EL (cell line): Measurements from ENCODE around the gene PLD1.
"Not testable (repeated sequence)": the region's sequence is repeated elsewhere in the genome, so short reads cannot be mapped to it uniquely, and the experiment has no call there.

Experiments used
- DNase-seq: peaks from one replicate; pipeline ENCODE4 v3.0.0-alpha.2; 2016

PLD1 gene

DNA sequence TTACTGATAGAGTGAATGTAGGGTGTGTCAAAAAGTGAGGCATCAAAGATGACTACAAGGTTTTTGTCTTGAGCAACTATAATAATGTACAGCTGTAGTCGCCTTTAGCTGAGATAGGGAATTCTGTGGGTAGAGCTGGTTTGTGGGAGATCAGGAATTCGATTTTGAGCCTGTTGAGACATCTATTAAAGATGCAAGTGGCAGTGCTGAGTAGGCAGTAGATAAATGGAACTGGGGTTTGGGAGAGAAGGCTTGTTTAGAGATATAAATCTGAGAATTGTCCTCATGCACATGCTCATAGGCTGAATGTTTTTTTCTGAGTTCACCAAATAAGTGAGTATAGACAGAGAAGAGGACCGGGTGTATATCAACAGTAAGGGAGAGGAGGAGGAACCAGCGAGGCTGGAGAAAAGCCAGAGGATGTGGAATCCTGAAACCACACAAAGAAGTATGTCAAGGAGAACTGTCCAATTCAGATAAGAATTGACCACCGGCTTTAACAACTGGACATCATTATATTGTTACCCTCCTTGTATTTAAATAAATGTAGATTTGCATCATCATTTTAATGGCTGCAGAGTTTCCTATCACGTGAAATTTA, 204.0 kb downstream of the PLD1 start:
- DNase-seq = no peak

DNA sequence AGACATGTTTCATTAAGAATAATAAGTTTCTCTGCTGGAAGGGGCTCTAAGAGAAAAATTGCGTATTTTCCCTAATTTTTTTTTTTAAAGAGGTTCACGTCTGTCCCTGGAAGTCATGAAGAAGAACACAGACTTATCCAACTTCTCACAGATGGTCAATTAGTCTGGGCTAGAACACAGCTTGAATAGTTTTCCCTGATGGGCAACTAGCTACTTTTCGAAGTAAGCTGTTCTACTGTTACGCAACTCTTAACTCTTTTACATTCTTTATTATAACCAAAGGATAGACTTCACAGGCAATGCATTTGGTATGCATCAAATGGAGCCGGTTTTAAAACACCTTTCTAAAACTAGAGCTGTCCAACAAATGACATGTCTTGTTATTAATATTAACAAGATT, 205.9 kb downstream of the PLD1 start:
- DNase-seq = no peak

DNA sequence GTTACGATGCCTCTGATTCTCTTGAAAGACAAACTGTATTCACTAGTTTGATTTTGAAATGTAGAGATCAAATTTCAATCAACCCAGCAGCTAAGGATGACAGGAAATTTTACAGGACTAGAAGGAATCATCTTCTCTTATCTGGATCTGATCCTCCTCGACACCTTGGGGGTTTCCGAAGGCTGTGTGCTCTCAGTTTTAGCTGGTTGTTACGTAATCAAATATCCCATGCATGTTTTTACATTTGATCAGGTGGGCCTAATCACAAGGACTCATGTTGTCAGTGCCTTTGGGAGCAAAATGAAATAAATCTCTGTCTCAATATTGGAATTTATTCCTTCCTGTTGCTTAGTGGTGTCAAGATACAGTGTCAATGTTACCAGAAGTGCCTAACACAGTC, 208.2 kb downstream of the PLD1 start:
- DNase-seq = no peak

DNA sequence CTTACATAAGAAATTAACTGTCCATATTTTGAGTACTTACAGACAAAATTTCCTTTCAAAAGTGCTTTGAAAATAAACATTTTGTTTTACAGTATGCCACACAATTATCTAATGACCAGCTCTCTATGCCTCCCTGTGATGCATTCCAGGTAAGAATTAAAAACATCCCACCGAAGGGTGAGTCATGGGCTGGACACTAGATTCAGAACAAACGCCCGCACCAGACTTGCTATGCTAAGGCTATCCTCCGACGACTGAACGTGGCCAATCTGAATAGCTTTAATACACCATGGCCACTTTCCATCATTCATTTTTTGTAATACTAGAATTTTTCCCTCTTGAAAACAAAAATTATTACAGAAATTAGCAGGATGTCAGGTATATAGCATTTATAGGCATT, 210.3 kb downstream of the PLD1 start:
- DNase-seq = no peak

DNA sequence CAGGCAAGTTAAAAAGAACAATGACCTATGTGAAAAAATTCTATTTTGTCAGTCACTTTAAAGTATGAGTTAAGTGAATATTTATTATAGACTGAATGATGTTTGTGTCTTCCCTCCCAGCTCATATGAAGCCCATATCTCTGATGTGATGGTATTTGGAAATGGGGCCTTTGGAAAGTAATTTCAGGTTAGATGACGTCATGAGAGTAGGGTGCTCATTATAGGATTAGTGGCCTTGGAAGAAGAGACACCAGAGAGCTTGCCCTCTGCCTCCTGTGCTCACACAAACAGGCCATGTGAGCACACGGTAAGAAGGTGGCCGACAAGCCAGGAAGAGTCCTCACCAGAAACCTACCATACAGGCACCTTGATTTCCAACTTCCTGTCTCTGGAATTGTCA, 211.3 kb downstream of the PLD1 start:
- DNase-seq = no peak

DNA sequence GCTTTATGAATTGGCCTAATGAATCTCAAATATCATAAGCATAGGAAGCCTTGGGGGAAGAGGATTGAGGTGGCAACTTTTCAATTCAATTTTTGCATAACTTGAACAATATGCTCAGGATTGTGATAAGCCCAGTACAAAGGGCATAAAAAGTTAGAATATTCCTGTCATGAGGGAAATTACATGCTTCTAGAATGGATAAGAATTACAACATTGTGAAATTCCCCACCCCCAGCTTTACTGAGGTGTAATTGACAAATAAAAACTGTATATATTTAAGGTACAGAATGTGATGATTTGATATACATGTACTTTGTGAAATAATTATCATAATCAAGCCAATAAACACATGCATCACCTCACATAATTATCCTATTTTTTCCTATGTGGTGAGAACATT, 217.5 kb downstream of the PLD1 start:
- DNase-seq = no peak

DNA sequence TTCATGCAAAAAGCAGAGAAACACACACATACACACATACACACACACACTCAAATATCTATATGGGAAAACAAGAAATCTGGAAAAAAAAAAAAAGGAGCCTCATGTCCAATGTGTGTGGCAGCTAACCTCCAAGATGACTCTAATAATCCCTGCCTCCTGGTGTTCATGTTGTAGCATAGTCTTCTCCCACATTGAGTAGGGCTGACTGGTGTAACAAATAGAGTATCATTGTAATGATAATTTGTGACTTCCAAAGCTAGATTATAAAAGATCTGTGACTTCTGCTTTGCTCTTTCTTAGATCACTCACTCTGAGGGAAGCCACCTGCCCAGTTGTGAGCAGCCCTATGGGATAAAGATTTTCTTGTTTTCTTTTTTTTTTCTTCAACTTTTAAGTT, 219.2 kb downstream of the PLD1 start:
- DNase-seq = no peak

DNA sequence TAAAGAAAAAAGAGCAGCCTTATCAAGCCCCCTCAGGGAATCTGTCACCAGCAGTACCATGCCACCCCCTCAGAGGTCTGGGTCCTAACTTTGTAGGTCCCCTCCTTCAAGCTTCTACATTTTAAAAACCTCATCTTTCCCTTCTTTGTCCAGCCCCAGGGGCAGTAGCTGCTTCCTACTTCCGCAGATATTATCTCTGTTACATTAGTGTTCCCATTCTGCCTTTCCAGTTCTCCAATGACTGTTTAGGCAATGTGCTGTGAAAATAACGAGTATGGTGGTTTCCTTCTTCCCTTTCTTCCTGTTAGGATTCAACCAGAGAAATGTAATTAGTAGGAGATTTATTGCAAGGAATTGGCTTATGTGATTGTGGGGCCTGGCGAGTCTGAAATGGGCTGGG, 224.0 kb downstream of the PLD1 start:
- DNase-seq = no peak

DNA sequence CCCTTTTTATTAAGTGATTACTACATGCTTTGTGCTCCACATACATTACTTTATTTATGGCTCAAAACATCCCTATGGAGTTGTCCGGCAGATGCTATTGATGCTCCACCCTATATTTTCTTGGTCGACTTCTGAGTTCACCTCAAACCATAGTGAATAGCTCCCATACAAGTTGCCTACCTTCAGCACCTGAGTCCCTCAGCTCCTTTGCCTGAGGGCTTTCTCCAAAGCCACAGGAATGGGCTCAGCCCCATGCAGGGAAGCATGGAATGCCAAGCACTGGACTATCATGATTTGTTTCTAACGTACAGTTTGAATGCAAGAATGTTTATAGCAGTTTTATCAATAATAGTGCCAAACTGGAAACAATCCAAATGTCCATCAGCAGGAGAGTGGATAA, 225.2 kb downstream of the PLD1 start:
- peak; percentile 14 for DNase-seq

DNA sequence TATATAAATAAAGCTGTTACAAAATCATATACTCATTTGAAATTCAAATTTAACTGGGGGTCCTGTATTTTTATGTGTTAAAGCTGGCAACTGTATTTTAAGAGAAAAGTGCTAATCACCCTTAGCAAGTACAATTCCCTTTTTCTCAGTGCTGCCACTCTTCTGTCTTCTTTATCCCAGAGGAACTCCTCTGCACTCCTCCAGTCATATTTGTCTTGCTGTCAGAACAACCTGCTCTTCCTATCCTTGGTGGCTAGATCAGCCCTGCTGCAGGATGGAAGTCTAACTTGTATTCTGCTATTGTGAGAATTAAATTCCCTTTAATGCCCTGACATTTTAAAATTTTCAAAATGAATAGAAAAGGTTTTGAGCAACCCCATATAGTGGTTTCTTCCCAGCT, 226.2 kb downstream of the PLD1 start:
- no peak for DNase-seq

DNA sequence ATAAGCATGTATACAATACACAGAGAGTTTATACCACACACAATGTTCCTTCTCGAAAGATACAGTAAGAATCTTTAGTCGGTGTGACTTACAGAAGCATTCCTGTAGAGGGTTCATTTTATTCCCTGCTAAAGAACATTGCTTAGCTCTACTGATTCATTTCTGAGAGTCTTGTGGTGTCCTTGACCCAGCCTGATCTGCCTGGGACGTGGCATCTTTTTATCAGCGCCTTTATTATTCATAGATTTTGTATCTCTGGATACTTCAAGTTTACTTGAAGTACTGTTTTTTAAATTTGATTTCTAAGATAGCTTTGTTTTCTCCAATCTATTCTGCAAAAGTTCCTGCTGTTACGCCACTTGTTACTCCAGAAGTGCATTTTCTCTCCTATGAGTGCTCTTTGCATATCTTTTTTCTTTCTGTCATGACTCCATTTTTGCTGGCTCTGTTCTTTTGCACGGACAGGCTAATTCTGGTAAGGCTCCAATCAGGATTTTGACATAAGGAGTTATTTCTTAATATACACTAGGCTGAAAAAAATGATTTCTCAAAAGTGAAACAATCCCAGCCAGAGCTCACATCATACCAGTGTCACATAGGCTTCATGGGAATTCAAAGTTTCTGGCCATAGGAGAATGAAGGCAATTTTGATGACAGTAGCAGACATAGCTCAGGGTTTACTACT, 235.6 kb downstream of the PLD1 start:
- no peak for DNase-seq

DNA sequence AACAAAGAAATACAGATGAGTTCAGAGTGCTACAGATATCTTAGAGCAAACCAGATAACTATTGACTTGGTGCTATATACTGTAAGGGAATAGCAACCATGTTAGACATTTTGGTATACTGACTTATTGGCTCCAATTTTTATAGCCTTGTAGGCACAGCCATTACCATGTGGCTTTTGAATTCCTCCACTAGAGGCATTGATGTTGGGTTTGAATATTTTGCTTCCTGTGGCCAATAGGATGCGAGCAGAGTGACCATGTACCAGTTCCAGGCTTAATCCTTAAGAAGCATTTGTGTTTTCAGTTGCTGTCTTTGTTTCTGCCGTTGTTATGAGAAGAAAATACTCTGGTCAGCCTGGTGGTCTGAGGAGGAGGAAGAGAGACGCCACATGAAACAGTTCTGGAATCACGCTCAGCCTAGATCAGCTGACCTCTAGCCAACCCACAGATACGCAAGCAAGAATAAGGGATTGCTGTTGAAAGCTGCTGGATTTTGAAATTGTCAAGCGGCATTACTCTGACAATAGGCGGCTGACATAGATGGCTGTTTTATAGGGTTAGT, 240.6 kb downstream of the PLD1 start:
- no peak for DNase-seq

DNA sequence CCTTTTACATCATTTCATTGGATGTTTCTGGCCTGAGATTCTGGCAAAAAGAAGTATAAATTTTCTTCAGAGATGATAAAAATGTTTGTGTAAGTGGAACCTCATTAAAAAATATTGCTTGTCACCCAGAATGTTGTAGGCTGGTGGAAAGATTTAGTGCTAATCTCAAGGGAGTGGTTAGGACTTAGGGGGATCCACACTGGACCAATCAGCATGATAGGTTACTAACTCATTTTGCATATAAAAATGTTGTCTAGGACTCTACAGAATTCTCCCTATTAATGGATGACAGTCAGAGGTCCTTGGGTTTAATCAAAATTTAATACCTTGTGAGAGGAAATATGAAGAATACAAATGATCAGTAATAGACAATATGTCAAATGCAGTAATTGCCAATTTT, 241.5 kb downstream of the PLD1 start:
- DNase-seq = no peak

DNA sequence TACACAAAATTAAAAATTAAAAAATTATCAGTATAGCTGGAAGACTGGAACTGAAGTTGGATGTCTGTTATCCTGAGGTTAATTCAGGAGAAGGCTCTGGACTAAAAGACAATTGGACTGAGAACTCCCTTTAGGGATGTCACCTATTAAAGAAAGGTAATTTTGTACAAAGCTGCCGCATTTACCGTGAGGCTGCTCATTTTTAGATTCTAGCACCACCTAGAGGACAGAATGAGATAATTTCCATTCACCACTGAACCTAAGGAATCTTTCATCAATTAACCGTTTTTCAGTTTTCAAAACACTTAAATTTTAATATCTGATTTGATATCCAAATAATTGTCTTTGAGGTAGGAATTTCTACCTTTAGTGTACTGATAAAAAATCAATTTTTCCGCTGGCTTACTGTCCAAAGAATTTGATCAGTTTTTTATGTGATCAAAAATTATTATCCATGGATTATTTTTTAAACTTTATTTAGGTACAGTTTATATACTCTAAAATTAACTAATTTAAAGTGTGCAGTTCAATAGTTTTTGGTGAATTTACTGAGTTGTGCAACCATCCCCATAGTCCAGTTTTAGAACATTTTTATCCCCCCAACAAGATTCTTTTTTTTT, 243.4 kb downstream of the PLD1 start:
- DNase-seq = peak; percentile 45

DNA sequence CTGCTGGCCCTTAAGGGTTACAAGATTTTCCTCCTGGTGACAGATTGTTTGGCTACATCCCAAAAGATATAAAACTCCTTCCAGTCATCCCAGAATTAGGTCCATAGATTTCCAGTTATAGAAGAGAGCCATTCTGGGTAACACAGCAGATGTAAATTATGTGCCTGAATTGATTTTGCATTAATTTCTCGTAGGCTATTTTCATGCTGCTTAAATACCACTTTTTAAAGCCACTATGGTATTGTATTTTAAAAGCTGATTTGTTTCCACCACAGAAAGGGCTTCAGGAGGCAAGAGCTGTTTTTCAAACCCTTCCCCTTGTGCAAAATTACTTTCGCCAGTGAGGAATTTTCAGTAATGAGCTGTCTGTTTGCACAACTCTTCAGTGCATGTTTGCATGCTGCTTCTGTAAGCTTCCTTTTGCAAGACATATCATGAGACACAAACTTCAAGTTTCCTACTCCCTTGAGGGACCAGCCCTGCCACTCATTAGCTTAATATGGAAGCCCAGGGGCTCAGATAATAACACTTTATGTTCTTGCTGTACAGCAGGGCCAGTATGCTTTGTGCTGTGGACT, 244.7 kb downstream of the PLD1 start:
- DNase-seq = peak; percentile 12

DNA sequence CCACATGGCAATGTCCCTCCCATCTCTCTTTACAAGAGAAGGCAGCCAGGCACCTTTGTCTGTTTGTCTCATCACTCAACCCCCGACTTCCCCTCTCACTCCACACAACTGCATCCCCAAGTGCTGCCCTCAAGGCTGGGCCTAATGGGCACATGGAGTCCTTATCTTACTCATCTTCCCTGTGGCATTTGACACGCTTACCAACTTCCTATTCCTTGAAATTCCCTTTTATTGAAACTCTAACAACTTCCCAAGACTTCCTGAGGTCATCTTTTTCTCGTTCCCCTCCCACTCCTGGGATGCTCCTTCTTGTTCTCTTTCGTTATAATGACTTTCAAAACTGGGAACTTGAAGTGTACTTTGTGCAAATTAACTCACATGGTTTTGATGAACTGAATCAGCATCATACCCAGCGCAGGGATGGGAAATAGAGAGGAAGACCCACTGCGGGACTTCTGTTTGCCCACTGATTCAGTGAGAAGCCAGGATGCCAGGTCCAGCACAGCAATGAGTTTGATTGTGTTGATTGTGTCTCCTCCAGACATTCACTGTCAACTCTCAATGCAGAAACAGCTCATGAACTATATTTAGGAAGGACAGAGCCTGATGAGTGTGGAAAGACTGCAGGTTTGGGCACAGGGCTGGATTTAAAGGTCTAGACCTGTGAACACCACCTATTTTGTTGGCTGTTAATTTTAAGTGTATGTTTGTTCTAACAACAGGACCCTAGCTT, 245.4 kb downstream of the PLD1 start:
- no peak for DNase-seq

DNA sequence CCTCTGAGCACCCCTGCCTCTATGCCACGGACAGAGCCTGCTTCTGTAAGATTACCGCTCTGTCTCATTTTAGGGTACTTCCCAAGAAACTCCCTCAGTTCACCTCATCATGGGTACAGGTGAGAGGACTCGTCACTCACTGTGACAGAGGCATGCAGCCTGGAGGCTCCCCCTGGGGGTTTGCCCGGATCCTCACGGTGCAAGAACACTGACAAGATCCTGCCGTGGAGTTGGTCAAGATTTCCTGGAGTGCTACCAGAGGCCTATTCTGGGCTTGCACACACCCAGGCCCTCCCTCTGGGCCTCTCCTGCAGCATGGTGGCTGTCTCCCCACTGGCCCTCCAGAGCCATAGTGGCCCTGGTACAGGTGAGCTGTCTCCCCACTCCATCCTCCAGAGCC, 247.0 kb downstream of the PLD1 start:
- no peak for DNase-seq

DNA sequence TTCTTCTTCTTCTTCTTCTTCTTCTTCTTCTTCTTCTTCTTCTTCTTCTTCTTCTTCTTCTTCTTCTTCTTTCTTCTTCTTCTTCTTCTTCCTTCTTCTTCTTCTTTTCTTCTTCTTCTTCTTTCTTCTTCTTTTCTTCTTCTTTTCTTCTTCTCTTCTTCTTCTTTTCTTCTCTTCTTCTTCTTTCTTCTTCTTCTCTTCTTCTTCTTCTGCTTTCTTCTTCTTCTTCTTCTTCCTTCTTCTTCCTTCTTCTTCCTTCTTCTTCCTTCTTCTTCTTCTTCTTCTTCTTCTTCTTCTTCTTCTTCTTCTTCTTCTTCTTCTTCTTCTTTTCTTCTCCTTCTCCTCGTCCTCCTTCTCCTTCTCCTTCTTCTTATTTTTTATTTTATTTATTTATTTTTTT, 247.8 kb downstream of the PLD1 start:
- DNase-seq = not testable (repeated sequence)

DNA sequence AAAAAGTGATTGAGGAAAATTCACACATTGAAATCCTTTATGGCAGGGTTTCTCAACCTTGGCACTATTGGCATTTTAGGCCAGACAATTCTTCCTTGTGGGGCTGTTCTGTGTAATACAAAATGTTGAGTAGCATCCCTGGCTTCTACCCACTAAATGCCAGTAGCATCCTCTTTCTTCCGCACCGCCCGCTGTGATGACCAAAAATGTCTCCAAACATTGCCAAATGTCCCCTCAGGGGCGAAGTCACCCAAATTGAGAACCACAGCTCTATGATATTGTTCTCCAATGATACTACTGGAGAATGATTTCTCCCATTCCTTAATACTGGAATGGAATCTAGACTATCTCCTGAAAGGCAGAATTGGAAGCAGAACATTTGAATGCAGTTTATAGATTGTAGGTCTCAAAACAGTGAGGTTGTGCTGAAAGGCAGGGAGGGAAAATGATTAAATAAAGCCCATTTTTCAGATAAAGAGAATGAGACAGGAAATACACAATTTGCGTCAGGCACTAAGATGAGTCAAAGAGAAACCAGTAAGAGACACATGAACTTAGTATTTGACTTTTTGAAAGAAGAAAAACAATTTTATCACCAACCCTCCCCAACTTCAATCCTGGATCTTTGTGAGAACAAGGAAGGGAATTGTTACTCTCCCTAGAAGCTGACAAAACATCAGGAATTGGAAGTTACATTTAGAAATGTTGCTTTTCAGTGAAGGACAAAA, 248.5 kb downstream of the PLD1 start:
- DNase-seq = no peak

DNA sequence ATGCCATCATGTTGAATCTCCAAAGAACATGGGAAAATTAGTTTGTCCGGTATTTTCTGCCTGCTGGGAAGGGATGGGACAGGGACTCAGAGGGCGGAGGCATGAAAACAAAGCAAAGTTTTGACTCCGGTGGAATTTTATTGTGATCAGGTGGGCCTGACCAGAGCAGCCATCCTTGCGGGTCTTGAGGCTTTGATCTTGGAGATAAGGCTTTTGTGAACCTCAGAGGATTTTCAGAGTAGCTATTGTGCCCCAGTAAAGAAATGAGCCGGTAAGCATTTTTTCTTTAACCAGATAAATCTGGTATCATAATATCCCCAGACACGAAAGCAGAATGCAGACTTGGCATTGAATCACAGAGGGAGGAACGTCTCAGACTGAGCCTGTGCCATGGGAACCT, 250.7 kb downstream of the PLD1 start:
- no peak for DNase-seq

DNA sequence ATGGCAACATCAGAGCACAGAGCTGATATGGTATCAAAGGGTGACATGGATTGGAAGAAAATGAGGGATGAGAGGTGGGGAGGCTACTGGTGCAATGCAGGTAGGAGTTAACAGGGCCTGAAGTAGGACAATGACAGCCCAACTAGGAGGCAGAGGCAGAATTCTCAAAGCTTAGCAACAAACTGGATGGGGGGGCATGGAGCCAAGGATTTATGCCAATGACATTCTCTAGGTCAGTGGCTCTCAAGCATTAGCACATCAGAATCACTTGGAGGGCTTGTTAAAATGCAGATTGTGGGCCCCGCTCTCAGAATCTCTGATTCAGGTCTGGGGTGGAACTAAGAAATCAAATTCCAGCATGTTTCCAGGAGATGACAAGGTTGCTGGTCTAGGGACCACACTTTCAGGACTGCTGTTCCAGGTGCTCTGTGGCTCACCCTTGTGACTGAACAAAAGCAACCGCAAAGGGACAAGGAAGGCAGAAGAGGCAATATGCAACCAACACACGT, 252.0 kb downstream of the PLD1 start:
- DNase-seq = no peak

DNA sequence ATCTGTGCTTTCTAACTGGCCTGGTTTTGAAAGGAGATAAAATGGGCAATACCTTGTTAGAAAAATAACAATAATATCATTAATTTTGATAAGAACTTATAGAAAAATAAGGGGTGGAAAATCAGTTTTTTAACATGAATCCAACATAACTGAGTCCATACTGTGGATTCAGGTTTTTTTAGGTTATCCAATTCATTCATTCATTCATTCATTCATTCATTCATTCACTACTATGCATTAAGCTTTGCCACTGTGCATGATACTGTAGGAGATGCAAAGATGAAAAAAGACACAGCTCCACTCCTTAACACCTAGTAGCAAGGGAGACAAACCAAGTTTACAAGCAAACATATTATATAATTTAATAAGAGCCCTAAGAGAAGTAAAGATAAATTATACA, 253.1 kb downstream of the PLD1 start:
- no peak for DNase-seq
